SK-N-SH (cell line): ENCODE results near the gene GLE1. TPM values are rescaled to one million over a fixed set of nuclear protein-coding genes. Genes with fewer than 3 reads are reported as not detected.

Experiments used
- CTCF ChIA-PET: fragments of 300-600, 350-600 bp; formaldehyde crosslinking; extraction: SDS; loops from one replicate; lab custom pipeline; 2021; lab: Yijun Ruan, JAX
- POLR2A ChIA-PET: fragments of 350-600 bp; sonication (Branson Sonifier 250); formaldehyde crosslinking; extraction: SDS; loops from one replicate; lab custom pipeline; 2020; ENCODE audit warnings: antibody characterized with exemption, inconsistent platforms; lab: Yijun Ruan, JAX
- DNase-seq: peaks from one replicate; pipeline ENCODE4 v3.0.0; 2012
- H2AFZ ChIP-seq: fragments of 200-600 bp; sonication (generic); 2 replicates; pipeline ENCODE4 v1.8.1; 2016; ENCODE audit warnings: antibody characterized with exemption, mild to moderate bottlenecking, low read depth
- H3F3A ChIP-seq: fragments of 200-600 bp; sonication (generic); replicated peaks from 2 replicates; pipeline ENCODE3; 2016; ENCODE audit warnings: antibody characterized with exemption, mild to moderate bottlenecking; ENCODE audit not compliant: insufficient read depth
- H3K27ac ChIP-seq, 2 experiments: fragments of 200-500 bp in 1 of 2; fragments of 200-600 bp in 1 of 2; sonication (Bioruptor generic) in 1 of 2; sonication (generic), shearing (Covaris generic) in 1 of 2; 2 replicates each; pipeline versions ENCODE4 v1.5.1 to v1.6.1; 2014 to 2016; ENCODE audit warnings: low read depth in 2 of 2, inconsistent platforms in 1 of 2, low read length in 1 of 2, mild to moderate bottlenecking in 1 of 2, mixed read lengths in 1 of 2
- H3K27me3 ChIP-seq: fragments of 200-600 bp; sonication (generic), shearing (Covaris generic); 2 replicates; pipeline ENCODE4 v1.6.1; 2016; ENCODE audit warnings: mixed run types; ENCODE audit not compliant: insufficient read depth
- H3K36me3 ChIP-seq, 2 experiments: fragments of 200-500 bp in 1 of 2; fragments of 200-600 bp in 1 of 2; sonication (Bioruptor generic) in 1 of 2; sonication (generic) in 1 of 2; replicated peaks in 1 of 2; 2 replicates each; pipeline versions ENCODE3 to v1.5.1; 2014 to 2016; ENCODE audit warnings: low read length in 1 of 2, mild to moderate bottlenecking in 1 of 2; ENCODE audit not compliant: insufficient read depth in 2 of 2, control insufficient read depth in 1 of 2
- H3K4me1 ChIP-seq, 2 experiments: fragments of 200-500 bp in 1 of 2; fragments of 200-600 bp in 1 of 2; sonication (Bioruptor generic) in 1 of 2; sonication (generic), shearing (Covaris generic) in 1 of 2; 2 replicates each; pipeline versions ENCODE4 v1.5.1 to v1.6.1; 2014 to 2016; ENCODE audit warnings: low read depth in 1 of 2, low read length in 1 of 2, mixed run types in 1 of 2; ENCODE audit not compliant: insufficient read depth in 2 of 2, control insufficient read depth in 1 of 2
- H3K4me2 ChIP-seq: fragments of 200-600 bp; sonication (generic), shearing (Covaris generic); 2 replicates; pipeline ENCODE4 v1.6.1; 2017; ENCODE audit warnings: mixed run types
- H3K4me3 ChIP-seq, 2 experiments: fragments of 200-500 bp in 1 of 2; fragments of 200-600 bp in 1 of 2; sonication (Bioruptor generic) in 1 of 2; sonication (generic), shearing (Covaris generic) in 1 of 2; 2 replicates each; pipeline versions ENCODE4 v1.5.1 to v1.8.1; 2014 to 2016; ENCODE audit warnings: low read depth in 2 of 2, inconsistent platforms in 1 of 2, low read length in 1 of 2, mild to moderate bottlenecking in 1 of 2, mixed read lengths in 1 of 2, moderate library complexity in 1 of 2
- H3K79me2 ChIP-seq: fragments of 200-600 bp; sonication (generic); 2 replicates; pipeline ENCODE4 v1.8.1; 2017; ENCODE audit warnings: mild to moderate bottlenecking; ENCODE audit not compliant: insufficient read depth
- H3K9ac ChIP-seq: fragments of 200-600 bp; sonication (generic); 2 replicates; pipeline ENCODE4 v1.6.1; 2017; ENCODE audit warnings: mixed run types
- H3K9me2 ChIP-seq: fragments of 200-600 bp; sonication (generic); 2 replicates; pipeline ENCODE4 v1.6.1; 2017; ENCODE audit warnings: mixed run types
- H3K9me3 ChIP-seq: fragments of 200-600 bp; sonication (generic); 2 replicates; pipeline ENCODE4 v1.6.1; 2017; ENCODE audit warnings: mixed run types, mild to moderate bottlenecking, moderate library complexity
- H4K20me1 ChIP-seq: fragments of 200-600 bp; sonication (generic); 2 replicates; pipeline ENCODE4 v1.6.1; 2017; ENCODE audit warnings: mild to moderate bottlenecking, mixed run types; ENCODE audit not compliant: insufficient read depth
- EP300 ChIP-seq, 2 experiments: IDR thresholded peaks; 2 replicates each; pipeline versions ENCODE4 v1.4.0 to v1.6.1; 2012; ENCODE audit warnings: borderline replicate concordance in 1 of 2, low read depth in 1 of 2, low read length in 1 of 2
- EZH2phosphoT487 ChIP-seq: fragments of 200-600 bp; sonication (generic); IDR thresholded peaks from 2 replicates; pipeline ENCODE4 v1.6.1; 2017; ENCODE audit warnings: low read depth, mixed run types, mild to moderate bottlenecking, antibody characterized with exemption, moderate library complexity, borderline replicate concordance
- FOSL2 ChIP-seq: IDR thresholded peaks from 2 replicates; pipeline ENCODE4 v1.4.0; 2012; ENCODE audit warnings: low read depth, mild to moderate bottlenecking, moderate library complexity, borderline replicate concordance
- GABPA ChIP-seq: IDR thresholded peaks from 2 replicates; pipeline ENCODE4 v1.4.0; 2012; ENCODE audit warnings: low read depth, mild to moderate bottlenecking
- GATA2 ChIP-seq: sonication (generic); formaldehyde crosslinking; IDR thresholded peaks from 2 replicates; pipeline ENCODE4 v1.5.0; 2020; ENCODE audit warnings: mild to moderate bottlenecking, missing genetic modification reagents
- MXI1 ChIP-seq: IDR thresholded peaks from 2 replicates; pipeline ENCODE4 v1.6.1; 2012; ENCODE audit warnings: mild to moderate bottlenecking, low read depth, low read length, improper control_type of control experiment
- RFX5 ChIP-seq: IDR thresholded peaks from 2 replicates; pipeline ENCODE4 v1.6.1; 2012; ENCODE audit warnings: mild to moderate bottlenecking, improper control_type of control experiment, low read length
- SIN3A ChIP-seq: IDR thresholded peaks from 2 replicates; pipeline ENCODE4 v1.6.1; 2012; ENCODE audit warnings: low read depth, mild to moderate bottlenecking, low read length, moderate library complexity, borderline replicate concordance
- TCF12 ChIP-seq: IDR thresholded peaks from 2 replicates; pipeline ENCODE4 v1.4.0; 2012
- TEAD4 ChIP-seq: IDR thresholded peaks from 2 replicates; pipeline ENCODE4 v1.4.0; 2012; ENCODE audit warnings: mild to moderate bottlenecking, borderline replicate concordance; ENCODE audit not compliant: insufficient read depth
- ZBTB33 ChIP-seq: IDR thresholded peaks from 2 replicates; pipeline ENCODE4 v1.4.0; 2012; ENCODE audit warnings: low read depth, borderline replicate concordance
- WGBS: methylation state at CpG from one replicate; pipeline ENCODE4 v1.1.6; 2017; ENCODE audit warnings: low lambda C conversion rate; 5-methylcytosine and 5-hydroxymethylcytosine counted together
- polyA plus RNA-seq, 3 experiments: library from polyadenylated mRNA; depleted of rRNA; stranded (reverse); fragments of >200 nt; gene quantifications; 2 replicates each; pipeline ENCODE4 v1.2.3, GENCODE V29; 2012
- TF ChIP-seq, protein P1 (sequence below): IDR thresholded peaks from 2 replicates; pipeline ENCODE4 v1.4.0; 2012; ENCODE audit warnings: low read depth, borderline replicate concordance
- TF ChIP-seq, protein P2 (sequence below): IDR thresholded peaks from 2 replicates; pipeline ENCODE4; 2012
- TF ChIP-seq, protein P3 (sequence below): fragments of 200-600 bp; sonication (generic); IDR thresholded peaks from 2 replicates; pipeline ENCODE4 v1.6.1; 2017; ENCODE audit warnings: antibody characterized with exemption, mild to moderate bottlenecking, moderate library complexity
- TF ChIP-seq, protein P4 (sequence below): fragments of 150-350 bp; IDR thresholded peaks from 2 replicates; pipeline ENCODE4 v1.6.1; 2017; ENCODE audit warnings: antibody characterized with exemption, low read length, low read depth, borderline replicate concordance

GLE1 gene
- polyA plus RNA-seq, 1 of the 3 experiments (the other 2 are of a cell fraction) = 13.8 TPM

DNA sequence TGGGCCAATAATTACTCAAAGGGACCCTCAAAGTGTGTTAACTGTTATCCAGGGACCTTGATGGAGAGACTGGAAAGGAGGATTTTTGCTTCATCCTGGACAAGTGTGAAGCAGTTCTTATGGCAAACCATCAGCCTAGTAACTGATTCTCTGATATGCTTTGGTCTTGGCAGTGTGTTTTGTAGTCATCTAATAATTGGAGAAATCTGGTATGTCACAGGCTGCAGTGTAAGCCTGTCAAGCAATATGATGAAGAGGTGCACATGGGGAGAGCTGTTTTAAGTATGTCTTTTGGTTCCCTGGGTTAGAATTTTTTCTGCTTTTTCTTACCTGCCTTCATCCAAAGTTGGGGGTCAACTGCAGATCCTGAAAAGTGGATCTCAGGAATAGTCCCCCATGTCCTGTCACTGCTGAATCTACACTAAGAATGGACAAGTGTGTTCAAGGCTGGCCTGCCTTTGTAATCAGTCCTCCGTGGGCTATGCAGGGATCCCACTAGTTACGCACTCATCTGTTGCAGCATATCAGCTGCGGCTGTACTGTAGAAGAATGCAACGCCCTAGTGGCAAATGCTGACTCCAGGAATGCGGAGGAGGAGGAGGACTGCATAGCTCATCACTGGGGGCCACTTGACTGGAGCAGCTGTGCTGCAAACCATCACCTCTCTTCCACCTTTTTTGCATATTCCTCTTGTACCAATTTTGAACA lies 49.8 kb downstream of the GLE1 start:
- CTCF ChIA-PET = interaction anchor here (1.2 to 1.5 kb wide), 3 partner anchors 18 to 116 kb away, joined by 3 to 6 read pairs (median 3); no protein-coding TSS in a partner anchor
- 25% methylated on average over 5 of the region's 5 CpGs for WGBS
- H3K9me3 ChIP-seq = no peaks in the 10 kb centered on the region

More for the DNA sequence above, 49.8 kb downstream of the GLE1 start:
- Histone ChIP-seq H3F3A (peaks cover 49% of the 10 kb centered on the region), H3K27me3 (no peaks in the 10 kb centered on the region), H3K4me1 (peaks cover 40 to 55% of the 10 kb centered on the region in 2 experiments), H3K9ac (peak overlapping the region; percentile 87), H3K9me2 (no peaks in the 10 kb centered on the region), H3K27ac (peak overlapping the region; percentile 75 to 87), H3K79me2 (peaks cover 66% of the 10 kb centered on the region), H3K4me3 (peak overlapping the region; percentile 85 to 92), H4K20me1 (peaks cover 58% of the 10 kb centered on the region), H3K36me3 (peaks cover 3 to 11% of the 10 kb centered on the region in 2 experiments), H2AFZ (no peak overlapping the region), H3K4me2 (peak overlapping the region; percentile 89)
- POLR2A ChIA-PET = interaction anchor here (2.6 kb wide), 1 partner anchor 11 kb away, joined by 7 read pairs; no protein-coding TSS in a partner anchor
- TF ChIP-seq EZH2phosphoT487 (no peak), EP300 (IDR thresholded peaks at IDR 0.05; ENCODE audit: borderline replicate concordance in 1 of 2, low read depth in 1 of 2, low read length in 1 of 2) (0 out of 4 replicates have a peak, but pooled peaks of 1 of the 2 experiments have one; percentile 22), FOSL2 (no peak), SIN3A (peak; percentile 54; the same call in 1 of the 2 replicates), GABPA (no peak), MXI1 (peak; percentile 87; the same call in 1 of the 2 replicates), RFX5 (no peak), GATA2 (CRISPR knock-in tag) (peak; percentile 35; the same call in 1 of the 2 replicates), ZBTB33 (no peak), TEAD4 (peak; percentile 60; the same call in 1 of the 2 replicates), TCF12 (0 out of 2 replicates have a peak, but pooled peaks have one; percentile 16)
- TF ChIP-seq, protein P1, sequence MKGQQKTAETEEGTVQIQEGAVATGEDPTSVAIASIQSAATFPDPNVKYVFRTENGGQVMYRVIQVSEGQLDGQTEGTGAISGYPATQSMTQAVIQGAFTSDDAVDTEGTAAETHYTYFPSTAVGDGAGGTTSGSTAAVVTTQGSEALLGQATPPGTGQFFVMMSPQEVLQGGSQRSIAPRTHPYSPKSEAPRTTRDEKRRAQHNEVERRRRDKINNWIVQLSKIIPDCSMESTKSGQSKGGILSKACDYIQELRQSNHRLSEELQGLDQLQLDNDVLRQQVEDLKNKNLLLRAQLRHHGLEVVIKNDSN = no peak
- TF ChIP-seq, protein P2, sequence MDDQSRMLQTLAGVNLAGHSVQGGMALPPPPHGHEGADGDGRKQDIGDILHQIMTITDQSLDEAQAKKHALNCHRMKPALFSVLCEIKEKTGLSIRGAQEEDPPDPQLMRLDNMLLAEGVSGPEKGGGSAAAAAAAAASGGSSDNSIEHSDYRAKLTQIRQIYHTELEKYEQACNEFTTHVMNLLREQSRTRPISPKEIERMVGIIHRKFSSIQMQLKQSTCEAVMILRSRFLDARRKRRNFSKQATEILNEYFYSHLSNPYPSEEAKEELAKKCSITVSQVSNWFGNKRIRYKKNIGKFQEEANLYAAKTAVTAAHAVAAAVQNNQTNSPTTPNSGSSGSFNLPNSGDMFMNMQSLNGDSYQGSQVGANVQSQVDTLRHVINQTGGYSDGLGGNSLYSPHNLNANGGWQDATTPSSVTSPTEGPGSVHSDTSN = no peak
- TF ChIP-seq, protein P3, sequence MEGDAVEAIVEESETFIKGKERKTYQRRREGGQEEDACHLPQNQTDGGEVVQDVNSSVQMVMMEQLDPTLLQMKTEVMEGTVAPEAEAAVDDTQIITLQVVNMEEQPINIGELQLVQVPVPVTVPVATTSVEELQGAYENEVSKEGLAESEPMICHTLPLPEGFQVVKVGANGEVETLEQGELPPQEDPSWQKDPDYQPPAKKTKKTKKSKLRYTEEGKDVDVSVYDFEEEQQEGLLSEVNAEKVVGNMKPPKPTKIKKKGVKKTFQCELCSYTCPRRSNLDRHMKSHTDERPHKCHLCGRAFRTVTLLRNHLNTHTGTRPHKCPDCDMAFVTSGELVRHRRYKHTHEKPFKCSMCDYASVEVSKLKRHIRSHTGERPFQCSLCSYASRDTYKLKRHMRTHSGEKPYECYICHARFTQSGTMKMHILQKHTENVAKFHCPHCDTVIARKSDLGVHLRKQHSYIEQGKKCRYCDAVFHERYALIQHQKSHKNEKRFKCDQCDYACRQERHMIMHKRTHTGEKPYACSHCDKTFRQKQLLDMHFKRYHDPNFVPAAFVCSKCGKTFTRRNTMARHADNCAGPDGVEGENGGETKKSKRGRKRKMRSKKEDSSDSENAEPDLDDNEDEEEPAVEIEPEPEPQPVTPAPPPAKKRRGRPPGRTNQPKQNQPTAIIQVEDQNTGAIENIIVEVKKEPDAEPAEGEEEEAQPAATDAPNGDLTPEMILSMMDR = peak; percentile 19; the same call in 1 of the 2 replicates
- TF ChIP-seq, protein P4, sequence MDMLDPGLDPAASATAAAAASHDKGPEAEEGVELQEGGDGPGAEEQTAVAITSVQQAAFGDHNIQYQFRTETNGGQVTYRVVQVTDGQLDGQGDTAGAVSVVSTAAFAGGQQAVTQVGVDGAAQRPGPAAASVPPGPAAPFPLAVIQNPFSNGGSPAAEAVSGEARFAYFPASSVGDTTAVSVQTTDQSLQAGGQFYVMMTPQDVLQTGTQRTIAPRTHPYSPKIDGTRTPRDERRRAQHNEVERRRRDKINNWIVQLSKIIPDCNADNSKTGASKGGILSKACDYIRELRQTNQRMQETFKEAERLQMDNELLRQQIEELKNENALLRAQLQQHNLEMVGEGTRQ = no peak
- peak; percentile 37 for DNase-seq
